Suppressor macrophage treated with lipopolysaccharide for 1 hour (primary cell): Measurements from ENCODE around the gene ZDHHC11.
"Not testable (repeated sequence)": the region's sequence is repeated elsewhere in the genome, so short reads cannot be mapped to it uniquely, and the experiment has no call there.

Experiments used
- DNase-seq, 3 donors: peaks; one replicate each; pipeline ENCODE4 v3.0.0-alpha.2; 2020 to 2022

The ZDHHC11 gene

DNA sequence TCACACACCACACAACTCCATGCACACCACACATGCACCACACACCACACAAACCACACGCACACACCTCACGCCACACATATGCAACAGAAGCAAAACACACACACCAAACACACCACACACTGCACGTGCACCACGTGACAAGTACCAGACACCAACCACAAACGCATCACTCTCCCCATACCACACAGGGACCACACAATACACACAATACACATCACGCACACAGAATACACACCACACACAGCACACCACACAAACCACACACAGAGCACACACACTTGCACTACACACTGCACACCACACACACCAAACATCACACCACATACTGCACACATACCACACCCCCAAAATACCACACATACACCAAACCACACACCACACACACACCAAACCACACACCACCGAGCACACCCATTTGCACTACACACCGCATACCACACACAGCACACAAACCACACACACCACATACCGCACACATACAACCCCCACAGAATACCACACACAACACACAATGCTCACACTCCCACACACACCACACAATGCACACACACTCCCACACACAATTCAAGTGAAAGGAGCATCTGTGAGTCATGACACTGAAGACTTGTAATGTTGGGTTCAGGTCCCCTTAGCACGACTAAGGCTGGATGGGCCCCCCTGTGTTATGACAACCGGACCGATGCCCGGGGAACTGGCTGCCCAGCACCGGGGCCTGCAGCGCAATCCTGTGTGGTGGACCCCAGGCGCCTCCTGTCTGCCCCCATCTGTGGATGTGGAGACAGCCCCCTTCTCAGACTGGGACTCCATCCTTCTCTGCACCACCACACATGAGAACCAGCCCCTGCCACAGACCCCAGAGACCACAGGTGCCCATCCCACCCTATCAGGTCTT, 6.0 kb upstream of the ZDHHC11 start:
- no peak for DNase-seq

DNA sequence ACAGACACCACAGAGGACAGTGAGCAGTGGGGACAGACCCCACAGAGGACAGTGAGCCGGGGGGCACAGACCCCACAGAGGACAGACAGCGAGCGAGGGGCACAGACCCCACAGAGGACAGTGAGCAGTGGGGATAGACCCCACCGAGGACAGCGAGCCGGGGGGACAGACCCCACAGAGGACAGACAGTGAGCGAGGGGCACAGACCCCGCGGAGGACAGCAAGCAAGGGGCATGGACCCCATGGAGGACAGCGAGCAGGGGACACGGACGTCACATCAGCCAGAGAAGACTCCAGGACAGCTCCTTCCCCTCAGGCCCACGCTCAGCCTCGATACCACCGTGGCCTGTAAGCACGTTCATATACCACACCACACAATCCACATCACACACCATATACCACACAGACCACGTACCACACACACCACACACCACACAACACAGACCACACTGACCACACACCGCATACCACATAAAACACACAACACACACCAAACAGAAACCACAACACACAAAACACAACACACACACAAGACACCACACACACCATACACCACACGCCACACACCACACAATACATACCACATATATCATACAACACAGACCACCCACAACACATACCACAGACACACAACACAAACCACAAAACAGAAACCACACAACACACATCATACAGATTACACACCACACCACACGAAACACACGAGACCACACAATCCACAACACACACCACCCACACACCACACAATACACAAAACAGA, 5.2 kb upstream of the ZDHHC11 start:
- DNase-seq, result no peak

GRCh38 chr5:854966-855743, 4.4 kb upstream of the ZDHHC11 start:
- no peak for DNase-seq

- no peak for DNase-seq
These were observed 3.4 kb upstream of the ZDHHC11 start for GRCh38 chr5:854217-854616.

DNA sequence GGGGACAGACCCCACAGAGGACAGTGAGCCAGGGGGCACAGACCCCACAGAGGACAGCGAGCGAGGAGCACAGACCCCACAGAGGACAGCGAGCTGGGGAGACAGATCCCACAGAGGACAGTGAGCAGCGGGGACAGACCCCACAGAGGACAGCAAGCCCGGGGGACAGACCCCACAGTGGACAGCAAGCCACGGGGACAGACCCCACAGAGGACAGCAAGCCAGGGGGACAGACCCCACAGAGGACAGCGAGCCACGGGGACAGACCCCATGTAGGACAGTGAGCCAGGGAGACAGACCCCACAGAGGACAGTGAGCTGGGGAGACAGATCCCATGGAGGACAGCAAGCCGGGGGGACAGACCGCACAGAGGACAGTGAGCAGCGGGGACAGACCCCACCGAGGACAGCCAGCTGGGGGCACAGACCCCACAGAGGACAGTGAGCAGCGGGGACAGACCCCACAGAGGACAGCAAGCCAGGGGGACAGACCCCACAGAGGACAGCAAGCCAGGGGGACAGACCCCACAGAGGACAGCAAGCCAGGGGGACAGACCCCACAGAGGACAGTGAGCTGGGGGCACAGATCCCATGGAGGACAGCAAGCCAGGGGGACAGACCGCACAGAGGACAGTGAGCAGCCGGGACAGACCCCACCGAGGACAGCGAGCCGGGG, 2.8 kb upstream of the ZDHHC11 start:
- DNase-seq, result not testable (repeated sequence)

DNA sequence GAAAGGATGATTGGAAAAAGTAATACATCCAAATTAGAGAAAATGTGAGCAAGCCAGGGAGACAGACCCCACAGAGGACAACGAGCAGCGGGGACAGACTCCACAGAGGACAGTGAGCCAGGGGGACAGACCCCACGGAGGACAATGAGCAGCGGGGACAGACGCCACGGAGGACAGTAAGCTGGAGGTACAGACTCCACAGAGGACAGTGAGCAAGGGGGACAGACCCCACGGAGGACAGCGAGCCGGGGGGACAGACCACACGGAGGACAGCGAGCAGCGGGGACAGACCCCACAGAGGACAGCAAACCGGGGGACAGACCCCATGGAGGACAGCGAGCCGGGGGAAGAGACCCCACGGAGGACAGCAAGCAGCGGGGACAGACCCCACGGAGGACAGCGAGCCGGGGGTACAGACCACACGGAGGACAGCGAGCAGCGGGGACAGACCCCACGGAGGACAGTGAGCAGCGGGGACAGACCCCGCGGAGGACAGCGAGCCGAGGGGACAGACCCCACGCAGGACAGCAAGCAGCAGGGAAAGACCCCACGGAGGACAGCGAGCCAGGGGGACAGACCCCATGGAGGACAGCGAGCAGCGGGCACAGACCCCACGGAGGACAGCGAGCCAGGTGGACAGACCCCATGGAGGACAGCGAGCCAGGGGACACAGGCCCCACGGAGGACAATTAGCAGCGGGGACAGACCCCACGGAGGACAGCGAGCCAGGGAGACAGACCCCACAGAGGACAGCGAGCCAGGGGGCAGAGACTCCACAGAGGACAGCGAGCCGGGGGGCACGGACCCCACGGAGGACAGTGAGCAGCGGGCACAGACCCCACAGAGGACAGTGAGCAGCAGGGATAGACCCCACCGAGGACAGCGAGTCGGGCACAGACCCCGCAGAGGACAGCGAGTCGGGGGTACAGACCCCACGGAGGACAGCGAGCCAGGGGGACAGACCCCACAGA, 1.9 kb upstream of the ZDHHC11 start:
- no peak for DNase-seq

GRCh38 chr5:852018-852417, 1.2 kb upstream of the ZDHHC11 start:
- DNase-seq, result no peak

DNA sequence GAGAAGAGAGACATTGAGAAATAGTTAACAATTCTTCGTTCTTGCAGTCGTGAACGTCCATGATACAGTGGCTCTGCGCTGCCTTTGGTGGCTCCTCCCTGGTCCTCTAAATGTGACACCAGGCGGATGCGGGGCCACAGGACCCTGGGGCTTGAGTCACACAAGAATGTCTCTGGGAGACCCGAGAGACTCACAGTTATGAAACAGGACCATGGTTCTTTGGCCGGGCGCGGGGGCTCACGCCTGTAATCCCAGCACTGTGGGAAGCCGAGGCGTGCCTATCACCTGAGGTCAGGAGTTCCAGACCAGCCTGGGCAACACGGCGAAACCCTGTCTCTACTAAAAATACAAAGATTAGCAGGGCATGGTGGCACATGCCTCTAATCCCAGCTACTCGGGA, 767 bp upstream of the ZDHHC11 start:
- DNase-seq, result no peak

DNA sequence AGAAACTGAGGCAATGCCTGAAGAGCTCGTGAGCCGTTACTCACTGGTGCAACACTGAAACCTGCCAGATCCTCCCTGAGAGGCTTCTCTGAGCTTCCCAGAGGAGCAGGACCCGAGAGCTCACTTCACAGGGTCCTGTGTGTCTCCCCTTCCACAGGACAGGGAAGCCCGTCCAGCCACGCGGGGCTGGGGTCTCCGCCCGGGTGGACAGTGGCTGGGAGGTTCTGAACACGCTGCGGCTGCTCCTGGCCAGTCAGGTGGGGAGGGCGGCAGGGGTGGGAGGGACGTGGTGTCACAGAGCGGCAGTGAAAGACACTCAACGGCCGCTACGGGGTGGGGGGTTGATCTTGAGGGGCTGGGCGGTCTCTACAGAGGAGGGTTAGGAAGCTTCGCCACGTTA, 290 bp upstream of the ZDHHC11 start:
- DNase-seq, result no peak

DNA sequence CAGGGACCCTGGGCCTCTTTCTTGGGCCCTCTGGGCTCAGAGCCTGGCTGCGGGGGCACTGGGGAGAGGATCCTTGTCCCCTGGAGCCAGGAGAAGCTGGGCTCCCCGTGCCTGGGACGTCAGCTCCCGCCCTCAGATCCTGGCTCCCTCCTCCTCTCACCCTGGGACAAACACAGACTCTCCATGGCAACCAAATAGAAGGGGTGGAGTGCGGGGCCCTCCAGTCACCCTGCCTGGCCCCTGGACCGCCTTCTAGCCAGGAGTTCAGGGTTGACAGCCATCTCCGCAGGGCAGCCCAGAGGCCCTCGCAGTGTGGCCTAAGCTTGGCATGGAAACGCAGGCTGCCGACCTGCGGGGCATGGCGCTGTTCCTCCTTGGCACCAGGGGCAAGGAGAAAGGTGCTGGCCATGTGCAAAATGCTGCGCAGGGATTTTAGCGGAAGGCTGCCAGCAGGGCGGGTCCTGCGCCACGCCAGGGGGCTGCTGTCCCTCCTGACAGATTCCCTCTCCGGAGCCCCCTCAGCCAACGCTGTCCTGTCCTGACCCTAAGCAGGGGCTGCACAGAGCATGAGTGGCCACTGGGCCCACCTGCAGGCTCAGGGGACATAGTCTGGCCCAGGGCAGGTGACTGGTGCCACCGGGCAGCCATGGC, 1.0 kb downstream of the ZDHHC11 start:
- no peak for DNase-seq

- DNase-seq, result no peak
These were observed 2.1 kb downstream of the ZDHHC11 start for GRCh38 chr5:848671-849111.

DNA sequence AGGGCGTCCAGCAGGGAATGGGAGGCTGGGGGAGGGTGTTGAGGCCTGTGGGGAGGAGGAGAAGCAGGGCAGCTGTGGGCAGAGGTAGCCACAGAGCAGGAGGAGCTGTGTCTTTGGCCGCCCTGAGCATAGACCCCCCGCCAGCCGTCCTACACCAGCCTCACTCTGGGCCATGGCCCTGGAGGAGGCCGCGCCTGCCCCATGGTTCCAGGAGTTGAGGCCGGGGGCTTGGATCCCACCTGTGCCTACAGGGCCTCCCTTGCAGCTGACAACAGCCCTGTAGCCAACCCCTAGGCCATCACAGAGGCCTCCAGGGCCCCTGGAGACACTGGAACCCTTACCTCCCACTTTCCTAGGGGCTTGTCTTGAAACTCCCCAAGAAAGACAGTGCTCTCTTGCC, 3.0 kb downstream of the ZDHHC11 start:
- DNase-seq, result not testable (repeated sequence)

DNA sequence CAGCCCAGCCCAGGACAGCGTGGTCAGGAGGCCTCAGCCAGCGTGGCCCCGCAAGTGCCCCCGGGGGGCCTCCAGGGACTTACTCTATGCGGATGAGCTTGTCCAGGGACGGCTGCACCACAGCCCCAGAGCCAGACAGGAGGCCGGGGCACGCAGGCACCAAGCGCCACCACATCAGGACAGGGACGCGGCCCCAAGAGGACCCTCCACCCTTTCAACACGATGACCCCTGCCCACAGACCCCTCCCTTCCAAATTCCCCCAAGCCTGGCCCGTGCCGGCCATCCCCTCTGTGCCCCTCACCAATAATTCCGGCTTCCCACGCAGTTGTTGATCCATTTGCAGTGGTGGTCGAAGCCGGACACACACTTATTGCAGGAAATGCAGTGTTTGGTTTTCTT, 3.6 kb downstream of the ZDHHC11 start:
- DNase-seq, result not testable (repeated sequence)

GRCh38 chr5:846602-847091, 4.1 kb downstream of the ZDHHC11 start:
- DNase-seq, result not testable (repeated sequence)

- DNase-seq, result not testable (repeated sequence)
These were observed 4.8 kb downstream of the ZDHHC11 start for GRCh38 chr5:845676-846601.

GRCh38 chr5:845031-845675, 5.6 kb downstream of the ZDHHC11 start:
- DNase-seq, result not testable (repeated sequence)

GRCh38 chr5:844426-844825, 6.4 kb downstream of the ZDHHC11 start:
- not testable (repeated sequence) for DNase-seq

GRCh38 chr5:843926-844325, 6.9 kb downstream of the ZDHHC11 start:
- DNase-seq, result not testable (repeated sequence)

- not testable (repeated sequence) for DNase-seq
These were observed 7.4 kb downstream of the ZDHHC11 start for GRCh38 chr5:843371-843770.
